Forelimb muscle (tissue), 1 donor: ENCODE results near the gene SSU72. TPM values are rescaled to one million over a fixed set of nuclear protein-coding genes. Genes with fewer than 3 reads are reported as not detected.
A peak's percentile ranks its signal among the peaks of the same experiment; 100 is the strongest.

Source experiments
- DNase-seq: peaks from one replicate; pipeline ENCODE4 v3.0.0-alpha.2; 2013; ENCODE audit warnings: low read depth
- polyA plus RNA-seq: library from polyadenylated mRNA; unstranded; fragments of 120-200 nt; gene quantifications from one replicate; pipeline ENCODE4 v1.2.1, GENCODE V29; 2013; ENCODE audit not compliant: insufficient read length

SSU72 gene
- polyA plus RNA-seq, result 95.9 TPM

- DNase-seq, result peak; percentile 70
These were observed at the start of gene SSU72 for GRCh38 chr1:1574721-1575537. Gene SSU72 (minus strand): TSS chr1:1574863. CDS start chr1:1574557, 306 bp downstream.

DNA sequence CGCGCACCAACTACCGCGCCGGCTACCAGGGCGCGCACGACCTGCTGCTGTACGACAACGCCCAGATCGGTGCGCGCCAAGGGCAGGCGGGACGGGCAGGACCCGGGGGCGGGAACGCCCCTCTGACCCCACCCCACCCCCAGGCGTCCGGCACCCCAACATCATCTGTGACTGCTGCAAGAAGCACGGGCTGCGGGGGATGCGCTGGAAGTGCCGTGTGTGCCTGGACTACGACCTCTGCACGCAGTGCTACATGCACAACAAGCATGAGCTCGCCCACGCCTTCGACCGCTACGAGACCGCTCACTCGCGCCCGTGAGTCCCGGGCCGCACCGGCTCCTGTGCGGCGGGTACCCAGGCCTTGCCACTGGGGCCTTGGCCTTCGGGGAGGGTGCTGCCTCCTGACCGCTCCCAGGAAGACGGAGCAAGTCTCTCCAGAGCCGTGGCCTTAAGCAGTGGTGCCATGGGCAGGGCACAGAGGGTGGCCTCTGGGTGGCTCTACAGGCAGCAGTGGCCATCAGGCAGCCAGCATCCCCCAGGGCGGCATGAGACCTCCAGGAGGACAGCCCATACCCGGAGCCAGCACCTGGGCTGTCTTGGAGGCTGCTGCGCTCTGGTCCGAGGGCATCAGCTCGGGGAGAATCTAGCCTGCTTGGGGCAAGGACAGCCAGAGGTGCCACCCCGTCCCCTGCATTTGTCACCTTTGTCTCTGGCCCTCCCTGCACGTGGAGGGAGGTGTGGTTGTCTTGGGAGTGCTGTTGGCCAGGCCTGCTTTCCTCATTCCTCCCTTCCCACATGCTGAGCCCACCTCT is 49.2 kb upstream of the SSU72 start:
- DNase-seq, result no peak

DNA sequence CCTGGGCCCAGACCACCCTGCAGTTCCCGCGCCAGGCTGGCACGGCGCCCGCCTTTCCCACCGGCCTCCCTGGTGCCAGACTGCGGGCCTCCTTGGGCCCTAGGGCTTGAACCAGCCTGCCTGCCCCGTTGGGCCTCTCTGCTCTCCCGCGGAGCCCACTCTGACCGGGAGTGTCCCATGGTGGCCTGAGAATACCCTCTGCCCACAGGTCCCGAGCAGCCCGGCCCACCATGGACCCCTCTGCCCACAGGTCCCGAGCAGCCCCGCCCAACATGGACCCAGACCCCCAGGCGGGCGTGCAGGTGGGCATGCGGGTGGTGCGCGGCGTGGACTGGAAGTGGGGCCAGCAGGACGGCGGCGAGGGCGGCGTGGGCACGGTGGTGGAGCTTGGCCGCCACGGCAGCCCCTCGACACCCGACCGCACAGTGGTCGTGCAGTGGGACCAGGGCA is 48.5 kb upstream of the SSU72 start:
- no peak for DNase-seq

GRCh38 chr1:1622788-1623094 is 48.1 kb upstream of the SSU72 start:
- DNase-seq, result no peak

DNA sequence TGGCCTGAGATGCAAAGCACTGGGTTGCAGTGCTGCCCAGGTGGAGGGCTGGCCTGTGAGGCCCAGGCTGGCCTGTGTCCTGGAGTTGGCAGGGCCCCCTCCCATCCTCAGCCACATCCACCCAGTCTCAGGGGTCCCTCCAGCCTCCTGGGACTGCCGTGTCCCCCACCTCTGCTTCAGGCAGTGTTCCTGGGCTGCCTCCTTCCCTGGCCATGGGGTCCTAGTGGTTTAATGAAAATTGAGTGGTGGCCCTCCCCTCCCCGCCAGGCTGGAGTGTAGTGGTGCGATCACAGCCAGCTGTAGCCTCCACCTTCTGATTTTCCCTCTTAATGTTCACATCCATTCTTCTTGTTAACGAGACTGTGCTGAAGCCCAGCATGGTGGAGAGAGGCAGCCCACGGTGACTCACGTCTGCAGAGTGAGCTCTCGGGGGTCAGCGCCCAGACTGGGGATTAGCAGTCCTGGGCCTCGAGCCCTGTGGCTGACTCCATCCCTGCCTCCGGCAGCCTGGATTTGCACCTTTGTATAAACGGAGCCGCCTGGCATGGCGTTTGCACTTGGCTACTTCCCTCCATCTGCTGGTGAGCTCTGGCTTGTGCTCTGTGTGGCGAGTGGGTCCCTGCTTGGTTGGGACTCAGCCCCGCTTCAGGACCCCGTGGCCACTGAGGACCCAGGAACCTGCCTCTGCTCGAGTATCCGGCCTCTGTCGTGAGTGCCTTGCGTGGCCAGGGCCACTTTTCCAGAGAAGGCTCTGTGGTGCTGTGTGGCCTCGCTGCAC is 47.5 kb upstream of the SSU72 start:
- no peak for DNase-seq

DNA sequence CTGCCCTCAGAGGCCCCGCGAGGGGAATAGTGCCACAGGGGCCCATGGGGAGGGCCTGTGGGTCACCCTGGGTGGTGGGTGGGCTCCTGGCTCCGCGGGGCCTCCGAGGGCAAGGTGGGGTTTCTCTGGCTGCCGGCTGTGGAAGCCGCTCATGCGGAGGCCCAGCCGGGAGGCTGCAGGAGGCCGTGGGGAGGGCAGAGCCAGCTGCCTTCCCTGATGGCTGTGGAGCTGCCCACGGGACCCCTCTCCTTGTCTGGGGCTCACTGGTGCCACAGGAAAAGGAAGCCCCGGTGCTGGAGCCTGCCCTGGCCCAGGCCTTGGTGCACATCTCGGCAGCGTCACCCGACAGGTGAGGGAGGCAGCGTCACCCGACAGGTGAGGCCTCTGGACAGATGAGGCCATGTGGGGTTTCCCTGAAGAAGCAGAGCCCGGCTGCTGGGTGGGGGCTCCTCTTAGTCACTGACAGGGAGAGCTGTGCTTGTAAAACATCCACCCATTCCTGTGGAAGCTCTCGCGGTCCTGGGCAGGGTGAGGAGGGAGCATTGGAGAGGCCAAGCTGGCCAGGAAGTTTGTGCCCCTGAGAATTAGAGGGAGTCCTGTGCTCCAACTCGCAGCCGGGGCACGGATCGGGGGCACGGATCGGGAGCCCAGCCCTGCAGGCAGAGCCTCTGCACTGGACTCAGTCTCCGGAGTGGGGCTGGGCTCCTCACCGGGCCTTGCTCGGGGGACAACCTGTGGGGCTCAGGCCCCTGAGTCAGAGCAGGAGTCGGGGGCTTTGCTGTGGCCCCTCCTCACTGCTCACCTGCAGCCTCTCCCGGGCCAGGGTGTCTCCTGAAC is 46.7 kb upstream of the SSU72 start:
- no peak for DNase-seq

DNA sequence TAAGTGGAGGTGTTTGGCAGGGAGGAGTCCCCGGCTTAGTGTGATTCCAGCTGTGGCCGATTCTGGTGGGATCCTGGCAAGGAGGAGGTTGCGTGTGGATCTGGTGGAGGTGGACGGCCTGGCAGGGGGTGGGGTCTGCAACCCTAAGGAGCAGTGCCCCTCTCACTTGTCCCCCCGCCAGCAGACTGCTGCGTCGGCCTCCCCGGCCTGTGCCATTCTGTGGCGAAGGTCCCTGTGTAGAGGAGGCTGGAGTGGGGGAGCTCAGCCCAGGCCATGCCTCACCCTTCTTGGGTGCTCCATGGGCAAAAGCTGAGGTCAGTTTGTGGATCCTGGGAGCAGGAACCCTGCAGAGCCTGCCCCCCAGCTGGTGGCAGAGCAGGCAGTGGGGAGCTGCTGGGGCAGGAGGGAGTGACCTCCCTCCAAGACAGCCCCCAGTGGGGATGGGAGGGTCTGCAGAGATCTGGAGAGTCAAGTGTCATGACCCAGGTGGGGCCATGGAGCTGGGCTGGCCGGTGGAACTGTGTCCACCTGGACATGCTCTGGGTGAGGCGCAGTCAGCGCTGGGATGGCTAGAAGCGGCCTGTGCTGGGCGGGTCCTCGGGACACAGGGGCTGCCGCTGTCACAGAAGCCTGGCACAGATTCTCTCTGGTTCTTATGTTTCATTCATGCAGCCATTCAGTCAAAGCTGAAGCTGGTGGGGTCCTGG is 45.9 kb upstream of the SSU72 start:
- no peak for DNase-seq

DNA sequence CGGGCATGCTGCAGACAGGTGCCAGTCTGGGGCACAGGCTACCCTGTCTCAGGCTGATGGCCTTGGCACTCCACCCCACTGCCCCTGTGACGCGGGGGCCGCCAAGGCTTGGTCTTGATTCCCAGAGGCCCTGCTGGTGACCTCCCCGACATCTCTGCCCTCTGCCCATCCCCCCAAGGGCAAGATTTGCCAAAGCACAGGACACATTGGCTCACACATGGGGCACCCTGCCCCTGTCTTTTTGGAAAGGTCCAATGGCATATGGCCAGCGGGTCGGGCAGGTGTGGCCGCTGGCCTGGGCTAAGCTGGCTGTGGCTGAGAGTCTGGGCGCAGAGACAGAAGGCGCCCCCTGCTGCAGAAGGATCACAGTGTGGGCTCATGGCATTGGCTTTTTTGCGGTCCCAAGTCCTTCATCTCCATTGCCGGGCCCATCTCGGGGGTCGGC is 45.3 kb upstream of the SSU72 start:
- no peak for DNase-seq

- DNase-seq, result no peak
These were observed 43.9 kb upstream of the SSU72 start for GRCh38 chr1:1618396-1619068.

DNA sequence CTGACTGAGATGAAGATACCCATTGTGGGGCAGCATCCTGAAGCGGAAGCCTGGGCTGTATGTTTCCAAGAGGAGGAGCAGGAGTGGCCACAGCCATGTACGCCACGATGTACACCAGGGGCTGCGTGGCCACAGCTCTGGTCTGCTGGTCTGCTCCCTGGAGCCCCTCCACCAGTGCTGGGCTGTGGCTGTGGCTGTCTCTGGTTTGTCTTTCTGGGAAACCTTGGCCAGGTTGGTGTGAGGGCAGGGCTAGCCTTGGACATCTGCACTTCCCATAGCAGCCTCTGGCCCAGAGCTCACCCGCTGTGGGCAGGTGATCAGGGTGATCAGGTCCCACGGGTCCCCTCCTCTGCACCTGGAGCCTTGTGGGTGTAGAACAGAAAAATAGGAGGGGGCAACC is 43.3 kb upstream of the SSU72 start:
- DNase-seq, result no peak

DNA sequence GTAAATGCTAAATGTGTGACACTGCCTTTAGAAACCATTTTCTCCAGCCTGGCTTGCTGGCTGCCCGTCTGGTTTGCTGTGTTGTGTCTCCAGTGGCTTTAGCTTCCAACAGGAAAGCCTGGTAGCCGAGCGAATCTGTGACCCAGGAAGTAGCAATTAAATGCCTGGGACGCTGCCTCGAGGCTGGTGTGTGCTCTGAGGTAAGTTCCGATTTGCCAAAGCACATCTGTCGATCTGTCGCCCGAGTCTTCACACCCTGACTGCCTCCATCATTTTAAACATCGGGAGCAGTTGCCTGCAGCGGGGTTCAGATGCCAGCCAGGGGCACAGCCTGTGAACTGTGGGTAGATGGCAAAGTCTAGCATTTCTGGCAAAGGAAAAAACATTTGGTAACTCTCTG is 42.9 kb upstream of the SSU72 start:
- DNase-seq, result no peak

DNA sequence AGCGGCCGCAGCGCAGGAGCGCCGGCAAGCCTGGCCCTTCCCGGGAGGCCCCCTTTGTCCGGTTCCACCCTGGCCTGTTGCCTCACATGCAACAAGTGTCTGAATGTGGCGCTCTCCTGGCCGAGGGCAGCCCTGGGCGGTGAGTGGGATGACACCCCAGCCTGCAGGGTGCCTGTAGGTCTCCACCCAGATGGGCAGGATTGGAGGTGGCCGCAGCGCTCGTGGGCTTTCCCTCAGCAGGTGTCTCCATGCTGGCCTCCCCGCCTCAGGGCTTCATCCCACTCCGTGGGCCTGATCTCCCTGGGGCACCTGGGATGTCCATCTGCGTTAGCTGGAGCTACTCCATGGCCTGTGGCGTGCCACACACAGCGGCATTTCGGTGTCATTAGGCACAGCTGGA is 42.2 kb upstream of the SSU72 start:
- no peak for DNase-seq

DNA sequence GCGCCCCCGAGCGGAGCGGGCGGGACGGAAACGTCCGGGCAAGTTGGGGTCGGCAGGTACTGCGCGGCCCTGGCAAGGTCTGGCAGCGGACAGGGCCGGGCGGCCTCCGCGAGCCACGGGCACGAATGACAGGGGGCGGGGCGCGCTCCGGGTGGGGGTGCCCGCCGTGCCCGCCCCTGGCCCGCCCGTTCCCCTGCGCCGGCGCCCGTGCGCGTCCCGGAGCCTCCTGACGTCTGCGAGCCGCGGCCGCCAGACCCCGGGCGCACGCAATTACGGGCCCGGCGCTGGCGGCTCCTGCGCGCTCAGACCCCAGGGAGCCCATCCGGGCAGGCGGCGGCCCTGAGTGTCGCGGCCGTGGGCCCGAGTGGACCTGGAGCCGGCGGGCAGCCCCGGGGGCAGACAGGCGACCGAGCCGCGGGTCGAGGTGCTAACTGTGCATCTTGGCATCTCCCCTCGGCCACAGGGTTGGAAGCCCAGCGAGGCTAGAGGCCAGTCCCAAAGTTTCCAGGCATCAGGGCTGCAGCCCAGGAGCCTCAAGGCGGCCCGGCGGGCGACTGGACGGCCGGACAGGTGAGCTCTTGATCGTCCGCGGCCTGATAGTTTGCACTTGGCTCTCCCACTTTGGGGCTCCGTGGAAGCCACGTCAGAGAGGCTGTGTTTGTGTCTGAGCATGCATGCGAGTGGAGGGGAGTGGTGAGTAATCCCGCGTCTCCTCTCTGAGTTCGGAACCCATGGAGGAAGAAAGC is 41.6 kb upstream of the SSU72 start:
- DNase-seq, result no peak

DNA sequence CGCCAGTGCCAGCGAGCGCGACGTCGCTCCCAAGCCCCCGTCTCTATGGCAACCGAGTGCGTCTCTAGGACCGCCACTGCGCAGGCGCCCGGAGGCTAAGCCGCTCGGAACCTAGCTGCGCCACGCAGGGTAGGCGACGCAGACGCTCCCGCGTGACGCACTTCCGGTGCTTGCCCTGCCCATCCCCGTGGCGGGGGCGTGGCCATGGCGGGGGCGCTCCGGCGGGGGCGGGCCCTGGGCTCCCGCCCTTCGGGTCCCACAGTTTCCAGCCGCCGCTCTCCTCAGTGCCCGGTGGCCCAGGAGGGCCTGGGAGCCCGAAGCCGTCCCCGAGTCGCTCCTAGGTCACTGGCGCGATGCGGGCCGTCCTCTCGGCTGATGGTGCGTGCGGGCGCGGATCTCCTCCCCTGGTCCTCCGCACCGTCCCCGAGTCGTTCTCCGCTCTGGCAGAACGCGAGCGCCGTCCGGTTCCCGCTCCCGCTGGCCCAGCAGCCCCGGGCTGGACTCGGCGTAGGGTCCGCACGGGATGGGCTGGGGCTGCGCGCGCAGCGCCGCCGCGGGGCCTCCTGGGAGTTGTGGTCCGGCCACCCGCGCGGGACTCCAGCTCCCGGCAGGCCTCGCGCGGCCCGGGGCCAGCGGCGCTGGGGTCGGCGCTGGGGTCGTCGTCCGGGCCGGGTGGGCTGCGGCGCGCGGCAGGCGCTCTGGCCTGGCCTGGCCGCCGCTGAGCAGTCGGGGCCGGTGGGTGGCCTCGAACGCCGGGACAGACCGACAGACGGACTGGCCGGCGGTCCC is 40.8 kb upstream of the SSU72 start, which contains the start of gene MIB2:
TSS of gene MIB2 (plus strand) at position 245 of the 789 bp plus-strand sequence. CDS start 7,953 bp downstream, outside the sequence.
- DNase-seq, result peak; percentile 88

- no peak for DNase-seq
These were observed 40.2 kb upstream of the SSU72 start for GRCh38 chr1:1614954-1615255.

DNA sequence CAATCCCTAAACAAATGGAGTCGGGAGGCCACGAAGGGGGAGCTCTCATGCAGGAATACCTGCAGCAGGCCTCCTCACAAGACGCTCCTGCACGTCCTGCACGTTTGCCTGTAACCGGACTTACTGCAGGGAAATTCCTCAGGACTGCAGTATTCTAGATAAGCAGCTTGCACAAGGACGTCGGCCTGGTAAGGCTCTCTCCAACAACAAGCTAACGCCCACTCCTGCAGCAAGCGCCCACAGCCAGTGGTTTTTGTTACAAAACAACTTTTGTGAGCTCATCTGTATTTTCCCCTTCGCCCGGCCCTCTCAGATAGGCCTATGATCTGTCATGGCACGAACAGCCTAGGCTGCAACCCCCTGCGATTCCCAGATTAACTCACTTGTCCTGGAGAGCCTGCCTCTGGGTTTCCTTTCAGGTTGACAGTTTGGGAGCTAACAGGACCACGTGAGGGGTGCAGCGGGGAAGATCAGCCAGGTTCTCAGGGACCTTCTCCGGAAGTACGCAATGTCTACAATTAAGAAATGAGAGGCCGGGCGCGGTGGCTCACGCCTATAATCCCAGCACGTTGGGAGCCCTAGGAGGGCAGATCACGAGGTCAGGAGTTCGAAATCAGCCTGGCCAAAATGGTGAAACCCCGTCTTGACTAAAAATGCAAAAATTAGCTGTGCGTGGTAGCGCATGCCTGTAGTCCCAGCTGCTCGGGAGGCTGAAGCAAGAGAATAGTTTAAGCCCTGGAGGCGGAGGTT is 39.7 kb upstream of the SSU72 start:
- no peak for DNase-seq

- no peak for DNase-seq
These were observed 38.9 kb upstream of the SSU72 start for GRCh38 chr1:1613509-1614082.

GRCh38 chr1:1612104-1612400 is 37.4 kb upstream of the SSU72 start:
- DNase-seq, result no peak
